Kasumi-1 (cell line): Measurements from ENCODE around the gene MYO5C.
"Not testable (repeated sequence)": the region's sequence is repeated elsewhere in the genome, so short reads cannot be mapped to it uniquely, and the experiment has no call there.

Source experiments
- DNase-seq, 2 experiments: peaks; one replicate each; lab custom pipeline; 2025; lab: John Stamatoyannopoulos, UW

MYO5C gene

DNA sequence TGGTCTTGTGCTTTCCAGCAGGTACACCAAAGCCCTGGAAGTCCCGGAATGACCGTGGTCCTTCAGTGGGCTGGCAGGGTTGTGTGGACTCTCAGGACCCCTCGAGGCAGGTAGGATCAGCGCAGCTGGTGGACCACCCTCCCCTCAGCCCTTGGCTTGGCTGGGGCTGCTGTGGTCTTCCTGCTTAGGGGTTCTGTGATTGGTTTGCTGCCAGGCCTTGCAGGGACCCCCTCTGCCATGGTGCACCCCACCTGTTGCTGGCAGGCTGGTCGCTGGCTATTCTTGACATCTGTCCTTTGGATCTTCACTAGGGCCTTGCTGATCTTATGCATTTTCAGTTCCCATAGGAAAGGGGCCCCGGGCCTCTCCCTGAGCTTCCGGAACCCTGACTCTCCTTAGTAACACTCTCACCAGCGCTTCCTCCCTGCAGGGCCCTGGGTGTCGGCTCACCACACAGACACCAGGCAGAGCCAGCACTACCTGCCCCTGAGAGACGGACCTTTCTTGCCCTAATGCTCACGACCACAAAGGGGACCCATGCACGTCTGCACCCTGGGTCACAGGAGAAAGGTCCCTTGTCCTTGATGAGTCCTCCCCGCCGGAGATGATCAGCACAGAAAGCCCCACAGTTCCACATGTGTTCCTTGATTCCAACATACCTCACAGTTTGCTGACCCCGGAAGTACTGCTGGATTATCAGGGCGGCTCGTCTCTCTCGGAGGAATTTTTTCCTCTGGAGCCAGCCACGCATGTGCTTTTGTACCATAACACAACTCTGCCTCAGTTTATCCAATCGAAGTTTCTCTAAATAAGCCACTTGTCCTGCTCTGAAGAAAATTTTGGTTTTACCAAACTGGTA, 51.7 kb downstream of the MYO5C start:
- no peak for DNase-seq

DNA sequence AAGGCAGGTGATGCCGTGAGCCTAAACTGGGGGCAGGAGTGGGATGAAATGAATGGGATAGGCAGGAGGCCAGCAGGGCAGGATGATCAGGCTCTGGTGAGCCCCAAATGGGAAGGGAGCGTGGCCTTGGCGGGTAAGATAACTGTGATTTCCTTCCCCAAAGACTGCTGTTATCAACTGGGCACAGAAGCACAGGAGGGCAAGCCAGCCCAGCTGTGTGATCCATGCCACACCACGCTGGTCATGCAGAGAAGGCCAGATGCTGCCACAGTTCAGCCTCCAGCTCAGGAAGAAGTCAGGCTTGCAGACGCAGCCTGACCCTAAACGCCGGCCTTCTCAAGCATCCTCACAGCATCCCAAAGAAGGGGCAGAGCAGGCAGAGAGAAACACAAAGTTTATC, 52.3 kb downstream of the MYO5C start:
- no peak for DNase-seq

DNA sequence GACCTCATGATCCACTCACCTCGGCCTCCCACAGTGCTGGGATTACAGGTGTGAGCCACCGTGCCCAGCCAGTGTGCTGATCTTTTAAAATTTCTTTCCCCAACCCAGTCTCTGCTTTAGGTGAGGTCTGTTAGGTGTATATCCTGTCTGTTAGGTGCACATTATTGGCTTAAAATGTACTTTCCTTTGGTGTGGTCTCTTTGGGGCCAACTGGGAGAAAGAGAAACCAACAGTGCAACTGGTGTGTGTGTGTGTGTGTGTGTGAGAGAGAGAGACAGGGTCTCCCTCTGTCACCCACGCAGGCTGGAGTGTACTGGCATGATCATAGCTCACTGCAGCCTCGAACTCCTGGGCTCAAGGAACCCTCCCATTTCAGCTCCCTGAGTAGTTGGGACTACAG, 54.1 kb downstream of the MYO5C start:
- no peak for DNase-seq

DNA sequence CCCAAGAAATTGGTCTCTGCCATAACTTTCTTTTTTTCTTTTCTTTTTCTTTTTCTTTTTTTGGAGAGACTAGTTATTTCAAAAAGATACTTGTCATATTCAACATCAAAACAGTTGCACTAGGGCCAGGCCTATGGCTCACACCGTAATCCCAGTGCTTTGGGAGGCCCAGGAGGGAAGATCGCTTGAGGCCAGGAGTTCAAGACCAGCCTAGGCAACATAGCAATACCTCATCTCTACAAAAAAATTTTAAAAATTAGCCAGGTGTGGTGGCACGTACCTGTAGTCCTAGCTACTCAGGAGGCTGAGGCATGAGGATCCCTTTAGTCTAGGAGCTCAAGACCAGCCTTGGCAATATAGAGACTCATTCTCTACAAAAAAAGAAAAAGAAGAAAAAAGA, 55.4 kb downstream of the MYO5C start:
- no peak for DNase-seq

DNA sequence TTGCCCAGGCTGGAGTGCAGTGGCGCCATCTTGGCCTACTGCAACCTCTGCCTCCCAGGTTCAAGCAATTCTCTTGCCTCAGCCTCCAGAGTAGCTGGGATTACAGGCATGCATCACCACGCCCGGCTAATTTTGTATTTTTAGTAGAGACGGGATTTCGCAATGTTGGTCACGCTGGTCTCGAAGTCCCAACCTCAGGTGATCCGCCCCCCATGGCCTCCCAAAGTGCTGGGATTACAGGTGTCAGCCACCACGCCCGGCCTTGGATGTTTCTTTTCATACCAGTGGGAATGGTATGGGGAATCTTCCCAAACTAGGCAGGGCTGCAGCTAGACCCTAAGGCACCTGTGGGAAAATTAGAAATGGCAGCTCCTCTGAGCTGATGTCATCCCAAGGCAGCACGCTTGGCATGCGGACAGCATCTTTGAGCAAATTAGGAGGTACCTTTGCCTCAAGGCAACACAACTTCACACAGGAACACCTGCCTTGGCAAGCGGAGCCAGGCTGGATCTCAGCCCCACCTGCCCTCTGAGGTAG, 56.5 kb downstream of the MYO5C start:
- not testable (repeated sequence) for DNase-seq

DNA sequence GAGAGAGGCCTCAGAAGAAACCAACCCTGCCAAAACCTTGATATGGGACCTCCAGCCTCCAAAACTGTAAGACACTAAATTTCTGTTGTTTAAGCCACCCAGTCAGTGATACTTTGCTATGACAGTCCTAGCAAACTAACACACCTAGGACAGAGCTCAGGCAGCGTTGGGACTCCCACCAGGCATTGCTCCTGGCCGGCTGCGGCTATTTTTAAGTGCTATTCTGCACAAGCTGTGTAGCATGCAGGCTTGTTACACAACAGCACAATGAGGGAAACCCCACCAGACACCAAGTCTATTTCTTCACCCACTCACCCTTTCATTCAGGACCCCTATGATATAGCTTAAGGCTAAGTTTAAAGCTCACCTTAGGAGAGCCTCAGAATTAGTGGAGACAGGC, 57.5 kb downstream of the MYO5C start:
- no peak for DNase-seq

DNA sequence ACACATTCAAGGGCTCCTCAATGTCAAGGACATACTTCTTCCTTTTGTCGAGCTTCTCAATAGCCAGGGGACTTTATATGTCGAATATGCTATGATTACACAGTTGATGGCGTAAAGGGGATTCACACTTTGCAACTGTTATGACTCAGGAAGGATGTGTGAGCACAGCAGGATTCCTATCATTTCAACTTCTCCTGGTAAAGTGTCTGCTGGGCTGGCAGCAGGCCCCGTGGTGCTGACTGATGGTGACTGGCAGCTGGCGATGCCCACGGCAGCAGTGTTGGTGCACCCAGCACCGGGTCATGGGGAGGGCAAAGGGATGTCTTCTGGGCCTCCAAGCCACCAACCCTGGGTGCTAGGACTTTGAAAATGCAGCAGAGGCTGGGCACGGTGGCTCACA, 59.6 kb downstream of the MYO5C start:
- no peak for DNase-seq

DNA sequence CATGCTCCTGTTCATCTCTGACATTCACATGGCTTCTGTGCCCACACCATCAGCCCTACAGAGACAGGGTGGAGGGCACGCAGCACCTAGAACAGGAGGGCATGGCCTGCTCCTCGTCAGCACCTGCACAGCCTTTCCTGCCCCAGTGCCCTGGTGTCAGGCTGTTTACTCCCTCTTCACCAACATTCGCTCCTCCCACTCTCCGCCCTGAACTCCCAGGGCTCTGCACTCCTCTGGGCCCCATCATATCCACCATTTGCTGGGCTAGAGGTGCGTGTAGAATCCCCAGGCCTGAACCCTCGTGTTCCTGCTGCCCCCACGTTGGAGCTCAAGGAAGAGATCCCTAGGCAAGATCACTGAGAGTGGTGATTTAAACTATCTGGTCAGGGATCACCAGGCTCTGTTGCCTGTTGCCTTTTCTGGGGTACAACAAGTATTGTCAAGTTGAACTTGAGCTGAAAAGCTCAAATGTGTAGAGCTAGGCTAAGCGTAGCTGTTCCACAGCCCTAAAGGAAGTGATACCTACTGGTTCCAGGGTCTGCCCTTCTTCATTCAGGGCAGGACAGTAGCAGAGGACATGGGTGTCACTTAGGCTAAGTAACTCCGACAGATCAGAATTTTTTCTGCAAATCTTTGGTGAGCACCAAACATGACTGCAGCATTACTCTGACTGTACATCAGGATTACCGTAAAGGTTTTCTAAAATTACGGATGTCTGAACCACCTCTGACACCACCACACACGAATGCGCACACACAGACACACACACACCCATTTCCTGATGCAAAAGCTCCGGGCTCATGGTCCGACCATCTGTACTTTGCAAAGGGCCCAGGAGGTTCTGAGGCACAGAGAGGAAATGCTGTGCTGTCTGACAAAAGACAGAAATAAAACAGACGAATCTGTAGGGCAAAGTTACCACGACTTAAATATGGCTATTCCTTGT, 60.7 kb downstream of the MYO5C start:
- DNase-seq: peak; percentile 14 to 30

DNA sequence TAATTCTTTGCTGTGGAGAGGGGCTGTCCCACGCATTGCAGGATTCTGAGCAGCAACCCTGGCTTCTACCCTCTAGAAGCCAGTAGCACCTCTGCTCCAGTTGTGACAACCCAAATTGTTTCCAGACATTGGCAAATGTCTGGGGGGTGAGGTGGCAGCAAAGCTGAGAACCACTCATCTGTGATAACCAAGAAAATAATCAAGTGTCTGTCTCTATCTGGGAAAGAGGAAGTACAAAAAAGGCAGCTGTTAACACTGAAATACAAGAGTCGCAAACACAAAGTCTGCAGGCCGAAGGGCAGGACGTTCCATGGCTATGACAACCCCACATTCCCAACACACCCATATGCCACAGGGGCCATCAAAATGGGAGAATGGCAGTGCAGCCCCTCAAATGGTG, 62.2 kb downstream of the MYO5C start:
- peak; percentile 73 to 79 for DNase-seq

DNA sequence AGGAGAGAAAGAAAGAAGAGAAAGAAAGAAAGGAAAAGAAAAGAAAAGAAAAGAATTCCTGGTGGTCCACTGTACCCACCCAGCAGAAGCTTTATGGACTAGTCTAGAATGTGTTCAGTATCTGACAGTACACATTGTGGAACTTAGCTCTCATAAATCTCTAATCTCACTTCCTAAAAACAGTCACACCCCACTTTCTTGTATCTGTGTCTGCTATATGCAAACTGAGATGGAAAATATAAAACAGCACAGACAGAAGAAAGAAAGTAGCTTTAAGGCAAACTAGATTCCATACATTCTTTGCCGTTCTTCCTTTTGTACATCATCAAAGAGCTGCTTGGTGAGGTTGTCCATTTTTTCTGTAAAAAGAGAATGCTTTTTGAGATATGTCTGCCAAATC, 63.3 kb downstream of the MYO5C start:
- no peak for DNase-seq

DNA sequence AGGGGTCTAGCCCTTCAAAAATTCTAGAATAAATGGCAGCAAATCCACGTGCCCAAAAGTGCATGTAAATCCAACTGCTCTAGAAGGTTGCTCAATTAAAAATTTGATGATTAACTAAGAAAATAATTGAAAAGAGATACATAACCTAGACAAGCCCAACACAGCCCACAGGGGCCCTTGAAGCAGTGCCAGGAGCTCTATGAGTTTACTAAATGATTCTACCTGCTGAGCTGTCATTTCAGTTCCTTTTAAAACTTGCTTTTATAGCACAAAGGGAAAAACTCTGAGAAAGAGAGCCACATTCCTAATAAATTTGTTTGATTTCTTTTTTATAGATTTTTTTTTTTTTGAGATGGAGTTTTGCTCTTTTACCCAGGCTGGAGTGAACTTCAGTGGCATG, 65.5 kb downstream of the MYO5C start:
- DNase-seq: no peak

DNA sequence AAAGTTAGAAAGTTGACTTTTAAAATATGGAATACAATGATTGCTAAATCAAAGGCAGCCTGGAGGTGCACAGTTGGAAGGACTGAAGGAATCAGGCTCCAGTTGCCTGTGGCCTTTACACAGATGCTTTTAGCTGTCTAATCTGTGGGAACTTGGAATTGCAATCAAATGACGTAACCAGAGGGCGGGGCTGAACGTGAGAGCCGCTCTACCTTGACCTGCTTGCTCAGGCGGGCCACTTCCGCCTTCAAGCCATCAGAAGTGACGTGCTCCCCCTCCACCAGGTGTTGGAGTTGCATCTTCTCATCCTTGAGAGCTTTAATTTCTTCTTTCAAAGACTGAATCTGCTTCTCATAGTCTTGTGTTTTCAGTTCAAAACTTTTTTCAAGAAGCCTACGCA, 66.7 kb downstream of the MYO5C start:
- DNase-seq: no peak

DNA sequence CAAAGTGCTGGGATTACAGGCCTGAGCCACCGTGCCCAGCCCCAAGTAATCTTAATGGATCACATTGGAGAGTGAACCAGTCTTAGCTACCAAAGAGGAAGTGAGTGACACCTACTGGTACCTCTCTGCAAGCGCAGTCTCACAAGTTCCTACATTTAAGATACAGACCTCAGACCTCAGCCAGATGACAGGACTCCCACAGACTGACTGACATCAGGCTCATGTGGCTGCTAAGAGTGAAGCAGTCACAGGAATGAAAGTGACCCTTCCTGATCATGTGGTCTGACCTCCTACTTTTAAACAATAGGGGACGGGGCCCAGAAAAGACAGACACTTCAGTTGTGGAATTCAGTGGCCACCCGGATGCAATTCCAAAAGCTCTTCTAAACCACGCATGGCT, 68.1 kb downstream of the MYO5C start:
- peak; percentile 85 to 91 for DNase-seq

DNA sequence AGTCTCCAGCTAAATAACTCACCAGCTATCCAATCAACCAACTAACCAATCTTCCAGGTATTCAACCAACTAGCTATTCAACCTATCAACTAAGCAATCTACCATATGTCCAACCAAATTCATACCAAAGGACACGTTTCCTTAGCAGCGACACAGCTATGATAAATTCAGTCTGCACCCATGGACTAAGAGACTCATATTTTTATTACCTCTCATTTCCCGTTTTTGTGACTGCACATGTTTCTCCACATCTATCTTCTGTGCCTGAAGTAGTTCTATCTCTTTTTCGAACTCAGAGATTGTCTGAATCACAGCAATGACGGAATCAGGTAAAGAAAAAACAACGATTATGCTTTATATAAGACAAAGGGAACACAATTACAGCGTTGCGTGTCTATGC, 70.4 kb downstream of the MYO5C start:
- no peak for DNase-seq

DNA sequence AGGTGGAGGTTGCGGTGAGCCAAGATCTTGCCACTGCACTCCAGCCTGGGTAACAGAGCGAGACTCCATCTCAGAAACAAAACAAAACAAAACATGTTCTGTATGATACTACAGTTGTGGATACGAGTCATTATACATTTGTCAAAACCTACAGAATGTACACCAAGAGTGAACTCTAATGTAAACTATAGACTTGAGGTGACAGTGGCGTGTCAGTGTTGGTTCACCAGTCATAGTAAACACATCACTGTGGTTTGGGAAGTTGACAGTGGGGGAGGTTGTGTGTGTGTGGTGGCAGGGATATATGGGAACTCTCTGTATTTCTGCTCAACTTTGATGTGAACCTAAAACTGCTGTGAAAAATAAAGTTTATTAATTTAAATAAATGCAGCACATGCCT, 71.4 kb downstream of the MYO5C start:
- no peak for DNase-seq

DNA sequence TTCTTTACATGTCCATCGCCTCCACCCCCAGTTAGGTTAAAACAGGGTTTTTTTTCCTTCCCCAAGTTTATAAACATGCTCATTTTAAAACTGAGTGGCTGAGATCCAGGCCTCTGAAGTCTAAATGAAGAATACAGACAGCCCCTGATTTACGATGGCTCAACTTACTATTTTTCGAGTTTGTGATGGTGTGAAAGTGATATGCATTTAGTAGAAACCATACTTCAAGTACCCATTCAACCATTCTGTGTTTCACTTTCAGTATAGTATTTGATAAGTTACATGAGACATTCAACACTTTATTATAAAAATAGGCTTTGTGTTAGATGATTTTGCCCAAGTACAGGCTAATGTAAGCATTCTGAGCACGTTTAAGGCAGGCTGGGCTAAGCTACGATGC, 73.9 kb downstream of the MYO5C start:
- DNase-seq: no peak

DNA sequence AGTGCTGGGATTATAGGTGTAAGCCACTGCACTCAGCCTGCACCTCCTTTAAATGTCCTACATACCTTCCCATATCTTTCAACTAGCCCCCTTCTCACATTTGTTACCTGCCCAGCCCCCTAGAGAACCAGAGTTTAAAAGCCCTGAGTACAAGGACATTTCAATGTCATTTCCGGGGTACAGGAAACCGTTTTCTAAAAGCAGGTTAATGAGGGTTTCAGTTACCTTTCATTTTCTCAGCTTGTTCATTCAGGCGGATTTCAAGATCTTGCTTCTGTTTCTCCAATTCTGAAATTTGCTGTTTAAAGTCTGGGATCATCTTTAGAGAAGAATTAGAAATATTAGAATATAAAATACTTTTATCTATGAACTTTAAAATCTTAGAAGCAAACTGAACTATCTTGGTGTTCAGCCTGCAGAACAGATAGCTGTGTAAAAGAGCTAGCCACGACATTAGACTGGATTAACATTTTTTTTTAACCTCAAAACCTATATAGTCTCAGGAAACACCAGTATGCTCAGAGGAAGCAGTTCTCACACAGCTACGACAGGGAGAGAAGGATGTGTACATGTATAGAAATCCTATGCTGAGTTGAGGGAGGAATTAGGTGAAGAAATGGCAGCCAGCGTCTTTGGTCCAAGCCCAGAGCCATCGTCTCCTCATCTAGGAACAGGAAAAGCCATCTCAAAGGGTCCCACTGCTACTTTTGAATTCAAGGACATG, 74.5 kb downstream of the MYO5C start:
- peak in 1 of 2 experiments; percentile 12 for DNase-seq

DNA sequence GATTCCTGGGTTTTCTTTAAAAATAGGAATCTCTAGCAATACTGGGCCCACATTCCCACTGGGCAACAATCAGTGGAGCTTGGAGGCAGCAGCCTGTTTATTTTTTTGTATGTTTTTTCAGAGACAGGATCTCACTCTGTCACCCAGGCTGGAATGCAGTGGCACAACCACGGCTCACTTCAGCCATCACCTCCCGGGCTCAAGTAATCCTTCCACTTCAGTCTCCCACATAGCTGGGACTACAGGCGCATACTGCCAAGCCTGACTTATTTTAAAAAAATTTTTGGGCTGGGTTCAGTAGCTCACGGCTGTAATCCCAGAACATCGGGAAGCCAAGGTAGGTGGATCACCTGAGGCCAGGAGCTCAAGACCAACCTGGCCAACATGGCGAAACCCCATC, 75.4 kb downstream of the MYO5C start:
- no peak for DNase-seq

DNA sequence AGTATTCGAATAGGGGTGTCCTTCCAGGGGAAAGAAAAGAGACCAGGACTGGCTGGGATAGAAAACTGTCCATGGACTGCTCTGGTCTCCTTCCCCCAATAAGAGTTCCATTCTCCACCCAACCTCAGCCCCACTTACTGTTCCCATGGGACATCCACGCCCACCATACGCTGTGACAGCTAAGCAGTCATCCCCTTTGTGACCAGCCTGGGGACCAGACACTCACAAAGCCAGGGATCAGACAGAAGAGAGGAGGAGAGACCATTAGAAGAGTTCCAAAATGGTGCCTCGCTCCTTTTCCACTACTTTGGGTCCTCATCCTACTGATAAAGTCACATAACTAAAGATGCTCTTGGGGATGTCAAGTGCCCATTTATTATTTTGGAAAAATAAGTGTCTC, 76.8 kb downstream of the MYO5C start:
- DNase-seq: no peak

DNA sequence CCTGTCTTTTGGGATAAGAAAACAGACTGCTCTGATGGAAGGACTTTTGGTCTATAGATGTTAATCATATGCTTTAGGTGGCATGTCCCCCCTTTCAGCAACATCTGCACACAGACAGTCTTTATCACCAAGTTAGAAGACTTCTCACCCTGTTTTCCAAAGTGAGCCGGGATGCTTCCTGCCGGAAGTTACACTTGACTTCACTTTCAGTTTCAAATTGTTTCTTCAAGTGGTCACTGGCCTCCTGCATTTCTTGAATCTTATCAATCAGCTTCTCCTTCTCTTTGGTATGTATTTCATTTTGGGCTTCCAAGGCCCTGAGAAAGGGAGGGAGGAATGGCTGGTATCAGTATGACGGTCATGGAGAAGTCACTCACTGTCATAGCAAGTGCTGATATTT, 77.2 kb downstream of the MYO5C start:
- DNase-seq: no peak

DNA sequence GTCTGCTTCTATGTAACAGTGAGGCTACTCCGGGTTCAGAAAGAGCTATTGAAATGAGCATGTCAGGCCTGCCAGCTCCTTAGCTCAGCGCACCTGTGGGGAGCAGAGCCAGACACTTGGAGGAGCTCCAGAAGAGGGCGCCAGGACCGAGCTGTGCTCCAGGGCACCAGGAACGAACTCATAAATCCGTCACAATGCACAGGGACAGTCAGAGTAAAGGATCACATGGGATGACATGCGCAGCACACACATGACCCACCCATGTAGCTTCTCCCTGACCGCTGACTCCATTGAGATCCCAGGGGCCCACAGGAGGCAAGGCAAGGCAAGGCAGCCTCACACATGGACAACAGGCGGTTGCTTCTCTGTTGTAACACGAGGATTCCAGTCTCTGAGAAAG, 78.4 kb downstream of the MYO5C start:
- DNase-seq: no peak

DNA sequence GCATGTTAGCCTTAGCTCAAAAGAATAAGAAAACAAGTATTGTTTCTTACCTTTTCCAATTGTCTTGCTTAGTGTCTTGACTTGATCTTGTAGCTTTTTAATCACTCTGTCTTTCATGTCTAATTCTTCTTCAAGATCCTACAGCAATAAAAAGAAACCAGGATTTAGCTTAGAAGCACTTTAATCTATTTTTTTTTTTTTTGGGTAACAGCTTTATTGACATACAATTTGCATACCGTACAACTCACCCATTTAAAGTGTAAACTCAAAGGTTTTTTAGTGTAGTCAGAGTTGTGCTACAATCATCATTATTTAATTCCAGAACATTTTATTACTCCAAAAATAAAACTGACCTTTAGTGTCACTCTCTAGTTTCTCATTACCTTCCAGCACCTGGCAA, 81.1 kb downstream of the MYO5C start:
- DNase-seq: no peak
